ENCODE results near the gene PLAAT3. TPM values are rescaled to one million over a fixed set of nuclear protein-coding genes. Genes with fewer than 3 reads are reported as not detected.

PLAAT3 gene
- total RNA-seq, 1 donor from 2014 or later = 8.0 TPM

DNA sequence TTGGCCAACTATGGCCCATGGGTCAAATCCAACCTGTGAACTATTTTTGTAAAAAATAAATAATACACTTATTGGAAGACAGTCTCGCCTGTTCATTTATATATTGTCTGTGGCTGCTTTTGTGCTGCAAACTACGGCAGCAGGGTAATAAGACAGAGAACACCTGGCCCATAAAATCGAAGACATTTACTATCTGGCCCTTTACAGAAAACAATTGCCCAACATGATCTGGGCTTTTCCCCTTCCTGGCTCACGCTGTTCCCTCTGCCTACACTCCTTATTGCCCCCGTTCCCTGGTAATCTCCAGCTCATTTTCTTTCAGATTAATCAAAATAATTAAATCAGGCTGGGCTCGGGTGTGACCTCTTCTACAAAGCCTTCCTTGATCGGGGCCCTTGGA is 56.7 kb downstream of the PLAAT3 start:
- no peaks in the 10 kb centered on the region for H4K20me1 ChIP-seq (ENCODE audit: low read depth)
- H3K4me2 ChIP-seq = no peak overlapping the region
- Mint-ChIP-seq H3K36me3 (no peaks in the 10 kb centered on the region), H3K4me1 (peaks cover 21% of the 10 kb centered on the region), H3K27me3 (ENCODE audit: insufficient read depth, low read depth) (peaks cover 13% of the 10 kb centered on the region), H3K4me3 (no peak overlapping the region), H3K9me3 (no peaks in the 10 kb centered on the region), H3K27ac (no peak overlapping the region)
- H3K27ac ChIP-seq = no peak overlapping the region
- TF ChIP-seq EZH2 (IDR thresholded peaks at IDR 0.05) (no peak), EZH2phosphoT487 (IDR thresholded peaks at IDR 0.05) (no peak)
- TF ChIP-seq, protein P1, sequence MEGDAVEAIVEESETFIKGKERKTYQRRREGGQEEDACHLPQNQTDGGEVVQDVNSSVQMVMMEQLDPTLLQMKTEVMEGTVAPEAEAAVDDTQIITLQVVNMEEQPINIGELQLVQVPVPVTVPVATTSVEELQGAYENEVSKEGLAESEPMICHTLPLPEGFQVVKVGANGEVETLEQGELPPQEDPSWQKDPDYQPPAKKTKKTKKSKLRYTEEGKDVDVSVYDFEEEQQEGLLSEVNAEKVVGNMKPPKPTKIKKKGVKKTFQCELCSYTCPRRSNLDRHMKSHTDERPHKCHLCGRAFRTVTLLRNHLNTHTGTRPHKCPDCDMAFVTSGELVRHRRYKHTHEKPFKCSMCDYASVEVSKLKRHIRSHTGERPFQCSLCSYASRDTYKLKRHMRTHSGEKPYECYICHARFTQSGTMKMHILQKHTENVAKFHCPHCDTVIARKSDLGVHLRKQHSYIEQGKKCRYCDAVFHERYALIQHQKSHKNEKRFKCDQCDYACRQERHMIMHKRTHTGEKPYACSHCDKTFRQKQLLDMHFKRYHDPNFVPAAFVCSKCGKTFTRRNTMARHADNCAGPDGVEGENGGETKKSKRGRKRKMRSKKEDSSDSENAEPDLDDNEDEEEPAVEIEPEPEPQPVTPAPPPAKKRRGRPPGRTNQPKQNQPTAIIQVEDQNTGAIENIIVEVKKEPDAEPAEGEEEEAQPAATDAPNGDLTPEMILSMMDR (IDR thresholded peaks at IDR 0.05) = no peak
- H3K27me3 ChIP-seq = no peaks in the 10 kb centered on the region
- peaks cover 4% of the 10 kb centered on the region for H3K4me1 ChIP-seq
- H3K36me3 ChIP-seq = no peaks in the 10 kb centered on the region
- H3K79me2 ChIP-seq (ENCODE audit: low read depth) = no peaks in the 10 kb centered on the region
- no peaks in the 10 kb centered on the region for H3F3A ChIP-seq (ENCODE audit: low read depth)
- H2AFZ ChIP-seq (replicated peaks) = no peak overlapping the region
- no peak overlapping the region for H3K9ac ChIP-seq
- no peaks in the 10 kb centered on the region for H3K9me3 ChIP-seq (ENCODE audit: low read depth)
- H3K4me3 ChIP-seq = no peak overlapping the region
- no peak for DNase-seq (ENCODE audit: low spot score)

DNA sequence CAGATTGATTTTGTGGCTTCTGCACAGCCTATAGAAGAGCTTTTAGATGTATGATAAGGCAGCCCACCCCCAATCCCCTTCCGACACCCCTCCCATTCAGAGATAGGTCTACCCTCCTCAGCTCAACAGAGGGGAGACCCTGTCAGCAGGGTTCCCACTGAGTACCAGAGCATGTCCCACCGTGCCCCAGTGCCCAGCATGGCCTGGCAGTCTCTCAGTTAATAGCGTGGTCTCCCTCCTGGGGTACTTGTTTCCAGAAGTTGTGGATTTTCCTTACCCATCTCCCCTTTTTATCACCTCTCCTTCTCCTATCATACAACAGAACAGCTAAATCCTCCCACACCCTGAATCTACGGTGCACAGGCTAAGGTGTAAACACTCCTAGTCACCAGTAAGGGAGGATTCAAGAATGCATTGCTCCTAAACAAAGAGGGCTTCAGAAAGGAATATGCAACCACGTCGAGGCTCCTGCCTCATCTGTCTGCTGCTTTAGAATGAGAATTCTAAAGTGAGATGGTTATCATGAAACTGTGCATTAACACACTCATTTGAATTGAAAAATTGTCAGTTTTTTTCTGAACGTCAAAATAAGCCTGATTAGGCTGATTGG is 57.7 kb downstream of the PLAAT3 start:
- Mint-ChIP-seq H3K4me1 (peaks cover 23% of the 10 kb centered on the region), H3K36me3 (no peaks in the 10 kb centered on the region), H3K27ac (no peak overlapping the region), H3K9me3 (no peaks in the 10 kb centered on the region), H3K4me3 (no peak overlapping the region), H3K27me3 (ENCODE audit: insufficient read depth, low read depth) (peaks cover 14% of the 10 kb centered on the region)
- no peak overlapping the region for H2AFZ ChIP-seq (replicated peaks)
- TF ChIP-seq EZH2phosphoT487 (IDR thresholded peaks at IDR 0.05) (no peak), EZH2 (IDR thresholded peaks at IDR 0.05) (no peak)
- TF ChIP-seq, protein P1 (IDR thresholded peaks at IDR 0.05) = no peak
- no peak overlapping the region for H3K4me2 ChIP-seq
- no peaks in the 10 kb centered on the region for H3K36me3 ChIP-seq
- H3K9ac ChIP-seq = no peak overlapping the region
- no peak overlapping the region for H3K4me3 ChIP-seq
- DNase-seq (ENCODE audit: low spot score) = no peak
- H3K4me1 ChIP-seq = peaks cover 4% of the 10 kb centered on the region
- H3K9me3 ChIP-seq (ENCODE audit: low read depth) = no peaks in the 10 kb centered on the region
- H3K79me2 ChIP-seq (ENCODE audit: low read depth) = no peaks in the 10 kb centered on the region
- no peaks in the 10 kb centered on the region for H4K20me1 ChIP-seq (ENCODE audit: low read depth)
- H3F3A ChIP-seq (ENCODE audit: low read depth) = no peaks in the 10 kb centered on the region
- no peak overlapping the region for H3K27ac ChIP-seq
- H3K27me3 ChIP-seq = no peaks in the 10 kb centered on the region

DNA sequence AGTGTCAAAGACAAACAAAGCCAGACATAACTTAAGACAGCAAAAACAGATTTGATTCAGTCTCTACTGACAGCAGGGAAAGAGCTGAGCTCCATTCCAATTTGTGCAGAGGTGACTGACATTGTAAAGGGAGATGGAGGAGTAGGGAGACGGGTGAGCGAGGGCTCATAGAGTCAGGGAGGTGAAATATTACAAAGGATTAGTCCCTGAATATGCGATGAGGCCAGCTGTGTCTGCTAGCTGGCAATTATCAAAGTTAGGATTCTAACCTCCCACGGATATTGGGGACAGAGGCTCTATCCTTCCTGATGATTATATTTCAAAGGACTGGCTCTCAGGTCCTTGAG is 59.4 kb downstream of the PLAAT3 start:
- TF ChIP-seq, protein P1 (IDR thresholded peaks at IDR 0.05) = no peak
- TF ChIP-seq EZH2 (IDR thresholded peaks at IDR 0.05) = no peak
- TF ChIP-seq EZH2phosphoT487 (IDR thresholded peaks at IDR 0.05) = no peak
- Histone ChIP-seq H3F3A (ENCODE audit: low read depth) (no peaks in the 10 kb centered on the region), H3K4me3 (no peak overlapping the region), H3K9ac (no peak overlapping the region), H2AFZ (replicated peaks) (no peak overlapping the region), H3K9me3 (ENCODE audit: low read depth) (no peaks in the 10 kb centered on the region), H3K79me2 (ENCODE audit: low read depth) (no peaks in the 10 kb centered on the region), H3K27me3 (no peaks in the 10 kb centered on the region), H3K36me3 (no peaks in the 10 kb centered on the region), H3K4me1 (peaks cover 4% of the 10 kb centered on the region), H3K4me2 (no peak overlapping the region), H4K20me1 (ENCODE audit: low read depth) (no peaks in the 10 kb centered on the region), H3K27ac (no peak overlapping the region)
- DNase-seq (ENCODE audit: low spot score) = no peak
- Mint-ChIP-seq H3K27ac (no peak overlapping the region), H3K4me3 (peak overlapping the region; percentile 22), H3K27me3 (ENCODE audit: insufficient read depth, low read depth) (peaks cover 7% of the 10 kb centered on the region), H3K9me3 (no peaks in the 10 kb centered on the region), H3K4me1 (peaks cover 28% of the 10 kb centered on the region), H3K36me3 (no peaks in the 10 kb centered on the region)

Data from neural progenitor cell (in vitro differentiated cells).